ENCODE measurements around the gene CFAP44. TPM values are rescaled to one million over a fixed set of nuclear protein-coding genes. Genes with fewer than 3 reads are reported as not detected.

CFAP44 gene
- total RNA-seq, 2 donors from 2014 or later, result 12.3 to 14.4 TPM

GRCh38 chr3:113423699-113424098, 17.6 kb downstream of the CFAP44 start:
- Histone ChIP-seq H3K36me3 (no peaks in the 10 kb centered on the region), H3K27me3 (replicated peaks; ENCODE audit: insufficient read depth) (no peaks in the 10 kb centered on the region), H3K9me3 (no peaks in the 10 kb centered on the region), H3K4me3 (no peak overlapping the region), H3K4me1 (replicated peaks) (no peaks in the 10 kb centered on the region), H3K27ac (no peak overlapping the region)
- 47% methylated on average over 4 of the region's 4 CpGs for WGBS
- DNase-seq (ENCODE audit: low spot score), result no peak
- intact Hi-C loops (cut with DNase I), result no loop called here
- TF ChIP-seq CTCF (IDR thresholded peaks at IDR 0.05), result no peak

- H3K27me3 ChIP-seq (replicated peaks; ENCODE audit: insufficient read depth), result no peaks in the 10 kb centered on the region
- no peaks in the 10 kb centered on the region for H3K4me1 ChIP-seq (replicated peaks)
- no peak for DNase-seq (ENCODE audit: low spot score)
- intact Hi-C loops (cut with DNase I), result no loop called here
- H3K4me3 ChIP-seq, result no peak overlapping the region
- H3K9me3 ChIP-seq, result no peaks in the 10 kb centered on the region
- 93% methylated on average over 3 of the region's 3 CpGs for WGBS
- no peaks in the 10 kb centered on the region for H3K36me3 ChIP-seq
- H3K27ac ChIP-seq, result no peak overlapping the region
- no peak for TF ChIP-seq CTCF (IDR thresholded peaks at IDR 0.05)
- no peak for TF ChIP-seq POLR2AphosphoS5 (IDR thresholded peaks at IDR 0.05)
- no peak for TF ChIP-seq POLR2A (IDR thresholded peaks at IDR 0.05)
These were observed 20.2 kb downstream of the CFAP44 start for GRCh38 chr3:113421082-113421481.

GRCh38 chr3:113409676-113410075, 31.6 kb downstream of the CFAP44 start:
- H3K4me3 ChIP-seq, result no peak overlapping the region
- intact Hi-C loops (cut with DNase I), result no loop called here
- WGBS, result 74% methylated on average over 5 of the region's 5 CpGs
- DNase-seq (ENCODE audit: low spot score), result no peak
- no peak for TF ChIP-seq POLR2AphosphoS5 (IDR thresholded peaks at IDR 0.05)
- TF ChIP-seq POLR2A (IDR thresholded peaks at IDR 0.05), result no peak
- TF ChIP-seq CTCF (IDR thresholded peaks at IDR 0.05), result no peak
- H3K9me3 ChIP-seq, result no peaks in the 10 kb centered on the region
- H3K27ac ChIP-seq, result no peak overlapping the region
- H3K36me3 ChIP-seq, result no peaks in the 10 kb centered on the region
- no peaks in the 10 kb centered on the region for H3K4me1 ChIP-seq (replicated peaks)
- H3K27me3 ChIP-seq (replicated peaks; ENCODE audit: insufficient read depth), result no peaks in the 10 kb centered on the region

- no peak overlapping the region for H3K27ac ChIP-seq
- TF ChIP-seq POLR2A (IDR thresholded peaks at IDR 0.05) (no peak), POLR2AphosphoS5 (IDR thresholded peaks at IDR 0.05) (no peak), CTCF (IDR thresholded peaks at IDR 0.05) (no peak)
- no peaks in the 10 kb centered on the region for H3K27me3 ChIP-seq (replicated peaks; ENCODE audit: insufficient read depth)
- DNase-seq (ENCODE audit: low spot score), result no peak
- no peaks in the 10 kb centered on the region for H3K9me3 ChIP-seq
- no peak overlapping the region for H3K4me3 ChIP-seq
- no peaks in the 10 kb centered on the region for H3K4me1 ChIP-seq (replicated peaks)
- 73% methylated on average over 1 of the region's 1 CpG for WGBS
- intact Hi-C loops (cut with DNase I), result no loop called here
- H3K36me3 ChIP-seq, result no peaks in the 10 kb centered on the region
These were observed 36.1 kb downstream of the CFAP44 start for GRCh38 chr3:113405180-113405579.

- Histone ChIP-seq H3K27me3 (replicated peaks; ENCODE audit: insufficient read depth) (no peaks in the 10 kb centered on the region), H3K36me3 (no peaks in the 10 kb centered on the region), H3K4me3 (no peak overlapping the region), H3K4me1 (replicated peaks) (no peaks in the 10 kb centered on the region), H3K27ac (no peak overlapping the region), H3K9me3 (no peaks in the 10 kb centered on the region)
- no peak for DNase-seq (ENCODE audit: low spot score)
- intact Hi-C loops (cut with DNase I), result no loop called here
- no peak for TF ChIP-seq CTCF (IDR thresholded peaks at IDR 0.05)
- no peak for TF ChIP-seq POLR2A (IDR thresholded peaks at IDR 0.05)
- no peak for TF ChIP-seq POLR2AphosphoS5 (IDR thresholded peaks at IDR 0.05)
- WGBS, result 89% methylated on average over 1 of the region's 1 CpG
These were observed 36.7 kb downstream of the CFAP44 start for GRCh38 chr3:113404637-113405036.

Small RNA genes within 50 kb of the gene (microRNA-seq; reads per million reads assigned to microRNA genes)
- gene MIR8076, result not detected

Small RNA genes within 50 kb of the gene (small RNA-seq; reads per million reads assigned to genes)
- 0 reads per million in 2 donors for gene MIR8076

Other genes starting within 250 kb of the CFAP44 start
- gene BOC, start 229.9 kb downstream of the CFAP44 start, total RNA-seq, result 10 to 100 TPM; 41.4 to 42.3 TPM
- 10 to 100 TPM; 20.1 to 23.7 TPM for gene SPICE1, start 73.7 kb upstream of the CFAP44 start, total RNA-seq
- 10 to 100 TPM; 19.9 to 31.2 TPM for gene SIDT1, start 91.1 kb upstream of the CFAP44 start, total RNA-seq